D721Med (cell line): ENCODE measurements around the gene NWD2.

Experiments used
- DNase-seq: peaks from one replicate; pipeline ENCODE4 v3.0.0; 2011; ENCODE audit warnings: low spot score; ENCODE audit not compliant: insufficient read length
- FAIRE-seq: peaks from 2 replicates; lab custom pipeline; 2011; peaks lifted over from hg19 to GRCh38; lab: Jason Lieb, UNC
- CTCF ChIP-seq: IDR thresholded peaks from 2 replicates; pipeline ENCODE4 v1.5.1; 2012; ENCODE audit warnings: mild to moderate bottlenecking, control low read depth; ENCODE audit not compliant: insufficient read depth; ENCODE audit errors: missing control alignments

Gene NWD2

DNA sequence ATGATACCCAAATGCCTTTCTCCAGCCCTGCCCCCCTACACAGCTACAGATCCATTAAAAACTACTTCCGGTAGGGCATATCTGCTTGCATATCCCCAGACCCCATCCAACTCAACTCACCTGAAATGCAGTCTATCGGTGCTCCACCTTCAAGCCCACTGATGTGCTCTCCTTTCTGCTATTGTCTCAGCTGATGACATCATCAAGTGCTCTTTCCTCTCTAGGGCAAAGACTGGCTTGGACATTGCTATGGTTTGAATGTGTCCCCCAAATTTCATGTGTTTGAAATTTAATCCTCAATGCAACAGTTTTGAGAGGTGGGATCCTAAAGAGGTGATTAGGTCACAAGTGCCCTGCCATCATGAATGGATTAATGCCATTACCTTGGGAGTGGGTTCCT is 229.3 kb downstream of the NWD2 start:
- TF ChIP-seq CTCF = no peak
- DNase-seq (no peak), FAIRE-seq (no peak)

GRCh38 chr4:37475087-37475486 is 230.5 kb downstream of the NWD2 start:
- no peak for FAIRE-seq
- DNase-seq = no peak
- TF ChIP-seq CTCF = no peak

- no peak for DNase-seq
- TF ChIP-seq CTCF = no peak
- no peak for FAIRE-seq
Observed at GRCh38 chr4:37475776-37476175, 231.2 kb downstream of the NWD2 start.

DNA sequence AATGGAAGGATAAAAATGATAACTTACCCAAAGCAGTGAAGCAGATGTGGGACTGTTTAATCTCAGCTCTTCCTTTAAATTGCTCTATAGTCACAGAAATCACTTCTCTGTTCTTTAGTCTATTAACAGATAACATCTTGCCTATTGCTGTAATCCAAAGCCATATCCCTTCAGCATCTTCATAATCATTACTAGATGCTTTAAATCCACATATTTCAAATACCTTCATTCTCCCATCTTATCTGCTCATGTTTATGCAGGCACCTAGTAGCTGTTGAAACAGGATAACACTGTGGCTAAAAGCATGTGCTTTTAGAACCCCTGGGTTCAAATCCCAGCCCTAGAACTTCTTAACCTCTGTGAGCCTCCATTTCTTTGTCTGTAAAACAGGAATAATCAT is 231.7 kb downstream of the NWD2 start:
- no peak for FAIRE-seq
- TF ChIP-seq CTCF = no peak
- DNase-seq = no peak

GRCh38 chr4:37476691-37477090 is 232.1 kb downstream of the NWD2 start:
- no peak for DNase-seq
- no peak for FAIRE-seq
- no peak for TF ChIP-seq CTCF

GRCh38 chr4:37477126-37477525 is 232.6 kb downstream of the NWD2 start:
- no peak for FAIRE-seq
- no peak for DNase-seq
- no peak for TF ChIP-seq CTCF

- TF ChIP-seq CTCF = no peak
- FAIRE-seq (no peak), DNase-seq (no peak)
Observed at GRCh38 chr4:37478151-37478550, 233.6 kb downstream of the NWD2 start.
